ENCODE data around the gene POU3F2. TPM values are rescaled to one million over a fixed set of nuclear protein-coding genes. Genes with fewer than 3 reads are reported as not detected.

The POU3F2 gene
- total and polyA plus RNA-seq, 2 donors (not counting 1 experiment from before 2014, with no cell fraction given), result not detected

- H3K27ac ChIP-seq (ENCODE audit: insufficient read depth, low read length), result no peak overlapping the region
- DNase-seq (ENCODE audit: low read depth in 2 of 2), result no peak
- H3K27me3 ChIP-seq (ENCODE audit: control insufficient read depth, insufficient read depth, low read length), result no peaks in the 10 kb centered on the region
These were observed 53.3 kb downstream of the POU3F2 start for GRCh38 chr6:98887650-98888049.

More at GRCh38 chr6:98887650-98888049, 53.3 kb downstream of the POU3F2 start:
- Histone ChIP-seq H3K9ac (ENCODE audit: insufficient read depth, low read length) (no peak overlapping the region), H3K9me3 (ENCODE audit: control insufficient read depth, insufficient read depth, low read depth, low read length) (no peaks in the 10 kb centered on the region), H3K4me2 (ENCODE audit: extremely low read depth, insufficient read depth, low read length) (no peak overlapping the region), H4K20me1 (ENCODE audit: control insufficient read depth, extremely low read depth, insufficient read depth, low read length) (no peaks in the 10 kb centered on the region), H3K36me3 (ENCODE audit: control insufficient read depth, insufficient read depth, low read length) (no peaks in the 10 kb centered on the region), H3K4me3 (replicated peaks in 1 of 4; ENCODE audit: control extremely low read depth in 1 of 4, insufficient read depth in 1 of 4, low read depth in 3 of 4, low read length in 4 of 4) (no peak overlapping the region), H3K79me2 (ENCODE audit: control insufficient read depth, insufficient read depth, low read length) (no peaks in the 10 kb centered on the region), H2AFZ (ENCODE audit: low read length) (no peak overlapping the region), H3K4me1 (ENCODE audit: control insufficient read depth, extremely low read depth, insufficient read depth, low read length) (no peaks in the 10 kb centered on the region)
- TF ChIP-seq EZH2 (IDR thresholded peaks at IDR 0.05; ENCODE audit: low read length, missing control alignments), result no peak
- no peak for TF ChIP-seq CTCF (conservative IDR thresholded peaks at IDR 0.05 in 1 of 2, IDR thresholded peaks at IDR 0.05 in 1 of 2; ENCODE audit: low read depth in 1 of 2, low read length in 2 of 2)

Other genes with a start within 250 kb of the POU3F2 start
- 14.9 and 16.8 TPM in 2 replicates for gene FBXL4, start 113.4 kb downstream of the POU3F2 start, total RNA-seq
- 11.9 and 18.1 TPM in 2 replicates for gene FBXL4, start 113.4 kb downstream of the POU3F2 start, polyA plus RNA-seq

Data from fibroblast of lung (primary cell).